Adrenal gland (tissue), 5 donors: ENCODE results near the gene IZUMO4.

Source experiments
- POLR2A ChIP-seq, 2 donors: fragments of 450-650 bp; IDR thresholded peaks; one replicate each; pipeline ENCODE4 v1.6.1; 2017; ENCODE audit warnings: antibody characterized with exemption in 2 of 2, mild to moderate bottlenecking in 2 of 2, moderate library complexity in 1 of 2
- TF ChIP-seq, protein P1 (sequence below), 6 experiments: fragments of 450-650 bp in 4 of 6; fragments of 200-600 bp in 2 of 6; sonication (generic) in 1 of 6; IDR thresholded peaks; 1 replicate in 5 of 6; 2 replicates in 1 of 6; pipeline versions ENCODE4 v1.5.1 to v1.8.0; 2016 to 2021; ENCODE audit warnings: antibody characterized with exemption in 6 of 6, mild to moderate bottlenecking in 2 of 6, moderate library complexity in 1 of 6
- donor health status: DM: no; HTN: no; CAD: no.

- TF ChIP-seq, protein P1, sequence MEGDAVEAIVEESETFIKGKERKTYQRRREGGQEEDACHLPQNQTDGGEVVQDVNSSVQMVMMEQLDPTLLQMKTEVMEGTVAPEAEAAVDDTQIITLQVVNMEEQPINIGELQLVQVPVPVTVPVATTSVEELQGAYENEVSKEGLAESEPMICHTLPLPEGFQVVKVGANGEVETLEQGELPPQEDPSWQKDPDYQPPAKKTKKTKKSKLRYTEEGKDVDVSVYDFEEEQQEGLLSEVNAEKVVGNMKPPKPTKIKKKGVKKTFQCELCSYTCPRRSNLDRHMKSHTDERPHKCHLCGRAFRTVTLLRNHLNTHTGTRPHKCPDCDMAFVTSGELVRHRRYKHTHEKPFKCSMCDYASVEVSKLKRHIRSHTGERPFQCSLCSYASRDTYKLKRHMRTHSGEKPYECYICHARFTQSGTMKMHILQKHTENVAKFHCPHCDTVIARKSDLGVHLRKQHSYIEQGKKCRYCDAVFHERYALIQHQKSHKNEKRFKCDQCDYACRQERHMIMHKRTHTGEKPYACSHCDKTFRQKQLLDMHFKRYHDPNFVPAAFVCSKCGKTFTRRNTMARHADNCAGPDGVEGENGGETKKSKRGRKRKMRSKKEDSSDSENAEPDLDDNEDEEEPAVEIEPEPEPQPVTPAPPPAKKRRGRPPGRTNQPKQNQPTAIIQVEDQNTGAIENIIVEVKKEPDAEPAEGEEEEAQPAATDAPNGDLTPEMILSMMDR (IDR thresholded peaks at IDR 0.05): no peak
- no peak for TF ChIP-seq POLR2A (IDR thresholded peaks at IDR 0.05)
These were observed 44.7 kb upstream of the IZUMO4 start for GRCh38 chr19:2051773-2052704.
